Measurements from ENCODE around the gene FBXW7. TPM values are rescaled to one million over a fixed set of nuclear protein-coding genes. Genes with fewer than 3 reads are reported as not detected.
A peak's percentile ranks its signal among the peaks of the same experiment; 100 is the strongest.

Gene FBXW7
- total RNA-seq, 3 donors from 2014 or later (not counting 1 experiment from before 2014, with no cell fraction given), result 172 to 202 (median 175) TPM

DNA sequence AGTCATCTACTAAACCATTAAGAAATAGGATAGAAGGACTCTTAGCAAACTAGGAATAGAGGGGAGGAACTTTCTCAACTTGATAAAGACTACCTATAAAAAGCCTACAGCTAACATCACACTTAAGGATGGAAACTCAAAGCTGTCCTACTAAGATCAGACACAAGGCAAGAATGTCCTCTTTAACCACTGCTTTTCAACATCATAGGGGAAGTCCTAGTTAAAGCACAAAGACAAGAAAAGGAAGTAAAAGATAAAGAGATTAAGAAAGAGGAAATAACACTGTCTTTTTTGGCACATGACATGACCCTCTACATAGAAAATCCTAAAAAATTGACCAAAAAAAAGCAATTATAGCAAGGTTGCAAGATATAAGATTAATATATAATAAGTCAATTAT lies 136.6 kb downstream of the FBXW7 start:
- H3K9me3 ChIP-seq (ENCODE audit: control insufficient read depth, insufficient read depth, low read length), result no peaks in the 10 kb centered on the region
- no peak overlapping the region for H3K4me3 ChIP-seq (ENCODE audit: low read length)
- TF ChIP-seq, protein P1, sequence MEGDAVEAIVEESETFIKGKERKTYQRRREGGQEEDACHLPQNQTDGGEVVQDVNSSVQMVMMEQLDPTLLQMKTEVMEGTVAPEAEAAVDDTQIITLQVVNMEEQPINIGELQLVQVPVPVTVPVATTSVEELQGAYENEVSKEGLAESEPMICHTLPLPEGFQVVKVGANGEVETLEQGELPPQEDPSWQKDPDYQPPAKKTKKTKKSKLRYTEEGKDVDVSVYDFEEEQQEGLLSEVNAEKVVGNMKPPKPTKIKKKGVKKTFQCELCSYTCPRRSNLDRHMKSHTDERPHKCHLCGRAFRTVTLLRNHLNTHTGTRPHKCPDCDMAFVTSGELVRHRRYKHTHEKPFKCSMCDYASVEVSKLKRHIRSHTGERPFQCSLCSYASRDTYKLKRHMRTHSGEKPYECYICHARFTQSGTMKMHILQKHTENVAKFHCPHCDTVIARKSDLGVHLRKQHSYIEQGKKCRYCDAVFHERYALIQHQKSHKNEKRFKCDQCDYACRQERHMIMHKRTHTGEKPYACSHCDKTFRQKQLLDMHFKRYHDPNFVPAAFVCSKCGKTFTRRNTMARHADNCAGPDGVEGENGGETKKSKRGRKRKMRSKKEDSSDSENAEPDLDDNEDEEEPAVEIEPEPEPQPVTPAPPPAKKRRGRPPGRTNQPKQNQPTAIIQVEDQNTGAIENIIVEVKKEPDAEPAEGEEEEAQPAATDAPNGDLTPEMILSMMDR (IDR thresholded peaks at IDR 0.05), result no peak
- DNase-seq, result peak in 1 of 2 donors; percentile 43
- no peaks in the 10 kb centered on the region for H3K27me3 ChIP-seq (ENCODE audit: control insufficient read depth, insufficient read depth, low read length)
- Mint-ChIP-seq H3K4me1 (peaks cover 54 to 61% of the 10 kb centered on the region in 2 donors), H3K36me3 (no peaks in the 10 kb centered on the region), H3K4me3 (peak overlapping the region; percentile 5), H3K9me3 (no peaks in the 10 kb centered on the region), H3K27me3 (ENCODE audit: low read depth in 2 of 2) (no peaks in the 10 kb centered on the region), H3K27ac (peak overlapping the region; percentile 11 to 27)
- peaks cover 4% of the 10 kb centered on the region for H3K4me1 ChIP-seq (ENCODE audit: control insufficient read depth, insufficient read depth, low read length)
- no peaks in the 10 kb centered on the region for H3K36me3 ChIP-seq (ENCODE audit: control insufficient read depth, insufficient read depth, low read length)
- no peak overlapping the region for H3K27ac ChIP-seq (ENCODE audit: low read length)
- peak; percentile 61 to 69 (median 66) for ATAC-seq
- intact Hi-C loops (cut with micrococcal nuclease), result loop anchor here (10.0 kb wide), 1 partner anchor 354 kb away; no protein-coding TSS in a partner anchor

- H3K4me1 Mint-ChIP-seq, result peaks cover 55 to 62% of the 10 kb centered on the region in 2 donors
- no peak overlapping the region for H3K27ac Mint-ChIP-seq
- Histone ChIP-seq H3K27me3 (ENCODE audit: control insufficient read depth, insufficient read depth, low read length) (no peaks in the 10 kb centered on the region), H3K27ac (ENCODE audit: low read length) (no peak overlapping the region), H3K36me3 (ENCODE audit: control insufficient read depth, insufficient read depth, low read length) (no peaks in the 10 kb centered on the region), H3K9me3 (ENCODE audit: control insufficient read depth, insufficient read depth, low read length) (no peaks in the 10 kb centered on the region), H3K4me3 (ENCODE audit: low read length) (no peak overlapping the region), H3K4me1 (ENCODE audit: control insufficient read depth, insufficient read depth, low read length) (peaks cover 4% of the 10 kb centered on the region)
- H3K36me3 Mint-ChIP-seq, result no peaks in the 10 kb centered on the region
- peak in 1 of 2 donors; percentile 15 for DNase-seq
- intact Hi-C loops (cut with micrococcal nuclease), result loop anchor here (10.0 kb wide), 1 partner anchor 353 kb away; no protein-coding TSS in a partner anchor
- H3K27me3 Mint-ChIP-seq (ENCODE audit: low read depth in 2 of 2), result no peaks in the 10 kb centered on the region
- TF ChIP-seq, protein P1 (IDR thresholded peaks at IDR 0.05), result peak; percentile 24
- no CpG with 5 or more reads among the region's 1 CpG for WGBS (ENCODE audit: insufficient coverage)
- no peak overlapping the region for H3K4me3 Mint-ChIP-seq
- ATAC-seq, result no peak
- H3K9me3 Mint-ChIP-seq, result no peaks in the 10 kb centered on the region
Observed at GRCh38 chr4:152398060-152398459, 137.8 kb downstream of the FBXW7 start.

GRCh38 chr4:152394791-152395190 lies 141.1 kb downstream of the FBXW7 start:
- no peaks in the 10 kb centered on the region for H3K9me3 ChIP-seq (ENCODE audit: control insufficient read depth, insufficient read depth, low read length)
- 100% methylated on average over 3 of the region's 4 CpGs for WGBS (ENCODE audit: insufficient coverage)
- no peaks in the 10 kb centered on the region for H3K27me3 ChIP-seq (ENCODE audit: control insufficient read depth, insufficient read depth, low read length)
- Mint-ChIP-seq H3K27me3 (ENCODE audit: low read depth in 2 of 2) (no peaks in the 10 kb centered on the region), H3K36me3 (no peaks in the 10 kb centered on the region), H3K4me3 (no peak overlapping the region), H3K9me3 (no peaks in the 10 kb centered on the region), H3K27ac (no peak overlapping the region), H3K4me1 (peaks cover 45 to 62% of the 10 kb centered on the region in 2 donors)
- DNase-seq (no peak), ATAC-seq (no peak)
- H3K36me3 ChIP-seq (ENCODE audit: control insufficient read depth, insufficient read depth, low read length), result no peaks in the 10 kb centered on the region
- TF ChIP-seq, protein P1 (IDR thresholded peaks at IDR 0.05), result no peak
- H3K4me3 ChIP-seq (ENCODE audit: low read length), result no peak overlapping the region
- H3K27ac ChIP-seq (ENCODE audit: low read length), result no peak overlapping the region
- H3K4me1 ChIP-seq (ENCODE audit: control insufficient read depth, insufficient read depth, low read length), result no peaks in the 10 kb centered on the region
- intact Hi-C loops (cut with micrococcal nuclease), result loop anchor here (10.0 kb wide), 1 partner anchor 350 kb away; no protein-coding TSS in a partner anchor

DNA sequence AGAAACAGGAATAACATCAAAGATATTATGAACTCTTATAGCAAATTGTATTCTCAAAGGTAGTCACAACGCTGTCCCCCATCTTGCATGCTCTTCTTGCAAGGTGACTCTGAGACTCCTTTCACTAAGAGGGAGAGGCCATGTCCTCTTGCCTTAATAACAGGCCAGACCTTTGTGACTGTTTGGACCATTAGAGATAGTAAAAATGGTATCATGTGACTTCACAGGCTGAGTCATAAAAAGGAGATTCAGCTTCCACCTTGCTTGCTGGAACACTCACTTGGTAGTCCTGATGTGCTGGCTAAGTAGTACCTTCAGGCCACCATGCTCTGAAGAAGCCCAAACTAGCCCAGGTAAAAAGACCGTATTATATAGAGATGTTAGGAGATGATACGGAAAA lies 143.8 kb downstream of the FBXW7 start:
- H3K27ac ChIP-seq (ENCODE audit: low read length), result no peak overlapping the region
- no peaks in the 10 kb centered on the region for H3K27me3 Mint-ChIP-seq (ENCODE audit: low read depth in 2 of 2)
- DNase-seq (no peak), ATAC-seq (no peak)
- no peak overlapping the region for H3K27ac Mint-ChIP-seq
- H3K36me3 Mint-ChIP-seq, result no peaks in the 10 kb centered on the region
- H3K4me3 ChIP-seq (ENCODE audit: low read length), result no peak overlapping the region
- 100% methylated on average over 1 of the region's 3 CpGs for WGBS (ENCODE audit: insufficient coverage)
- H3K4me1 ChIP-seq (ENCODE audit: control insufficient read depth, insufficient read depth, low read length), result no peaks in the 10 kb centered on the region
- peaks cover 33 to 45% of the 10 kb centered on the region in 2 donors for H3K4me1 Mint-ChIP-seq
- no peaks in the 10 kb centered on the region for H3K9me3 Mint-ChIP-seq
- intact Hi-C loops (cut with micrococcal nuclease), result loop anchor here (10.0 kb wide), 1 partner anchor 347 kb away; no protein-coding TSS in a partner anchor
- H3K9me3 ChIP-seq (ENCODE audit: control insufficient read depth, insufficient read depth, low read length), result no peaks in the 10 kb centered on the region
- TF ChIP-seq, protein P1 (IDR thresholded peaks at IDR 0.05), result no peak
- no peaks in the 10 kb centered on the region for H3K36me3 ChIP-seq (ENCODE audit: control insufficient read depth, insufficient read depth, low read length)
- no peak overlapping the region for H3K4me3 Mint-ChIP-seq
- H3K27me3 ChIP-seq (ENCODE audit: control insufficient read depth, insufficient read depth, low read length), result no peaks in the 10 kb centered on the region
